ENCODE measurements around the gene MRPS23. TPM values are rescaled to one million over a fixed set of nuclear protein-coding genes. Genes with fewer than 3 reads are reported as not detected.

MRPS23 gene
- polyA plus RNA-seq, 4 donors, result 15.4 to 49.8 (median 25.8) TPM

DNA sequence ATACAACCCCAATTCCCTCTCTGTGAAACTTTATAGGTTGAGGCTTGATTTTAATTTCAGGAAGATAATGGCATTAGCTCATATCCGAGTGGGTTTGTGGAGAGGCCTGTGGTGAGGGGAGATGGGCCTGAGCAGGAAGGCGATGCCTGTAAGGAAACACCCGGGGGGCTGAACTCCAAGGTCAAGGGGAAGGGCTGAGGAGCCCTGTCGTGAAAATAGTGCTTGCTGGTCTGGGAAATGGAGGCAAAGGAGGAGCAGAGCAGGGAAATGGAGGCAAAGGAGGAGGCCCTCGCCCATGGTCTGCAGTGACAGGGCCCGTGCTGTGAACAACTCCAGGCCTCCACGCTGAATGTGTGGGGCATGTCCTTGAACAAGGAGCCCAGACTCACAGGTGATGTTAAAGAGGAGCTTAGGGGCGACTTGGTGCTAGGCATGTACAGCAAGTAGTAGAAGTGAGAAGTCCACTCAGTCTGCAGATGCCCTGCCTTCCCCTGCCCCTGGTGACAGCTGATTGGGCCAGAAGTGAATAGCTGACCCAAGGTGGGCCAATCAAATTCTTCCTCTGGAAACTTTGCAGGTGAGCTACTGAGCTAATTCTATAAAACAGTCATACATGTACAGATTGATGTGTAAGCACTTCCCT, 38.1 kb downstream of the MRPS23 start:
- 61 to 66% (median 65%) methylated on average over 8 of the region's 8 CpGs for WGBS, 3 donors
- Histone ChIP-seq H3K4me3 (ENCODE audit: low read depth in 1 of 3, low read length in 3 of 3) (no peak overlapping the region), H3K27me3 (ENCODE audit: control insufficient read depth in 3 of 3, insufficient read depth in 3 of 3, low read length in 3 of 3) (peaks cover 0 to 6% (median 0%) of the 10 kb centered on the region in 3 donors), H3K27ac (ENCODE audit: low read depth in 1 of 3, low read length in 2 of 3) (no peak overlapping the region), H3K4me1 (ENCODE audit: control insufficient read depth in 3 of 3, insufficient read depth in 2 of 3, low read depth in 1 of 3, low read length in 2 of 3) (peaks cover 0 to 7% (median 0%) of the 10 kb centered on the region in 3 donors), H3K36me3 (ENCODE audit: control insufficient read depth in 3 of 3, insufficient read depth in 2 of 3, low read depth in 1 of 3, low read length in 3 of 3) (no peaks in the 10 kb centered on the region), H3K9me3 (ENCODE audit: control insufficient read depth in 2 of 2, insufficient read depth in 1 of 2, low read depth in 1 of 2, low read length in 1 of 2) (no peaks in the 10 kb centered on the region)
- FAIRE-seq (no peak), DNase-seq (no peak)

DNA sequence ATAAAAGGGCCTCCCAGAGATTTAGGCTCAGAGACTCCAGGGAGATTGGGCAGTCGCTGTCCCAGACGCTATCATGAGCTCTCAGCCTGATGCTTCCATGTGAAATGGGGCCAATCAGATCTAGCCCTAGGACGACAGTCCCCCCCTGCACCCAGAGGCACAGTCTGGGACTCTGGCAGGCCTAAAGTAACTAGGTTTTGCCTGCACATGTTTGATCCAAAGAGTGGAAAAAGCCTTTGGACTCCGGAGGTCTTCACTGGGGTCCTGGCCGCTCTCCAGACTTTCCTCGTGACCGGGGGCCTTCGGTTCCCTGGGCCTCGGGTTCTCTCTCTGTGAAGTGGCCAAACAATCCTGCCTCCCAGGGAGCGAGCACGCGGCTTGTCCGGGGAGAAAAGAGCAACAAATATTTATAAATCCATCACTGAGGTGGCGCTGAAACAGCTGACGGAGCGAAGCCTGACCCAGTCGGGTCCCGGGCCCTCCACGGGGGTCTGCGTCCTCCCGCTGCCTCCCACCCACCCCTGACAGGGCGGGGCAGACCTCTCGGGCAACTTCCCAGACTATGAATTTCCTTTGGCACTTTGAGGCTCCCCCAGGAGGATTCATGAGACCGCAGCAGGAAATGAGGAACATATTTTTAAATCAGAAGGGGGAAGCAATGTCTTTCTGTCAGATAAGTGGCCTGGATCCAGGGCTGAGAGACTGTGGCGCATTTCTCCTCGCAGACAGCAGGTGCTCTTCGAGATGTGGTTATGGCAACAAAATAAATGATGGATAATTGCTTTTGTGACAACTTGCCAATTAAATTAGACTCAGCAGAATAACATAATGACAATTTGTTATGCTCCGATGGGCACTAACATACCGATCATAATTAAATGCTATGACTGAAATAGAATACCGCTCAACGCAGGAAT, 38.9 kb downstream of the MRPS23 start:
- peaks cover 0 to 7% (median 0%) of the 10 kb centered on the region in 3 donors for H3K4me1 ChIP-seq (ENCODE audit: control insufficient read depth in 3 of 3, insufficient read depth in 2 of 3, low read depth in 1 of 3, low read length in 2 of 3)
- H3K27me3 ChIP-seq (ENCODE audit: control insufficient read depth in 3 of 3, insufficient read depth in 3 of 3, low read length in 3 of 3), result peaks cover 0 to 4% (median 0%) of the 10 kb centered on the region in 3 donors
- no peaks in the 10 kb centered on the region for H3K9me3 ChIP-seq (ENCODE audit: control insufficient read depth in 2 of 2, insufficient read depth in 1 of 2, low read depth in 1 of 2, low read length in 1 of 2)
- no peaks in the 10 kb centered on the region for H3K36me3 ChIP-seq (ENCODE audit: control insufficient read depth in 3 of 3, insufficient read depth in 2 of 3, low read depth in 1 of 3, low read length in 3 of 3)
- DNase-seq (peak in 1 of 2 donors; percentile 27), FAIRE-seq (no peak)
- WGBS, 3 donors, result 22 to 30% (median 25%) methylated on average over 31 of the region's 31 CpGs
- no peak overlapping the region for H3K4me3 ChIP-seq (ENCODE audit: low read depth in 1 of 3, low read length in 3 of 3)
- H3K27ac ChIP-seq (ENCODE audit: low read depth in 1 of 3, low read length in 2 of 3), result peak overlapping the region in 2 of 3 donors; percentile 25 to 33

GRCh38 chr17:57809879-57810278, 40.0 kb downstream of the MRPS23 start:
- Histone ChIP-seq H3K4me1 (ENCODE audit: control insufficient read depth in 3 of 3, insufficient read depth in 2 of 3, low read depth in 1 of 3, low read length in 2 of 3) (peaks cover 0 to 7% (median 0%) of the 10 kb centered on the region in 3 donors), H3K9me3 (ENCODE audit: control insufficient read depth in 2 of 2, insufficient read depth in 1 of 2, low read depth in 1 of 2, low read length in 1 of 2) (no peaks in the 10 kb centered on the region), H3K36me3 (ENCODE audit: control insufficient read depth in 3 of 3, insufficient read depth in 2 of 3, low read depth in 1 of 3, low read length in 3 of 3) (no peaks in the 10 kb centered on the region), H3K27me3 (ENCODE audit: control insufficient read depth in 3 of 3, insufficient read depth in 3 of 3, low read length in 3 of 3) (peaks cover 0 to 4% (median 0%) of the 10 kb centered on the region in 3 donors), H3K27ac (ENCODE audit: low read depth in 1 of 3, low read length in 2 of 3) (no peak overlapping the region), H3K4me3 (ENCODE audit: low read depth in 1 of 3, low read length in 3 of 3) (no peak overlapping the region)
- FAIRE-seq, result no peak
- WGBS, 3 donors, result 64 to 68% (median 67%) methylated on average over 5 of the region's 5 CpGs
- DNase-seq, result no peak

DNA sequence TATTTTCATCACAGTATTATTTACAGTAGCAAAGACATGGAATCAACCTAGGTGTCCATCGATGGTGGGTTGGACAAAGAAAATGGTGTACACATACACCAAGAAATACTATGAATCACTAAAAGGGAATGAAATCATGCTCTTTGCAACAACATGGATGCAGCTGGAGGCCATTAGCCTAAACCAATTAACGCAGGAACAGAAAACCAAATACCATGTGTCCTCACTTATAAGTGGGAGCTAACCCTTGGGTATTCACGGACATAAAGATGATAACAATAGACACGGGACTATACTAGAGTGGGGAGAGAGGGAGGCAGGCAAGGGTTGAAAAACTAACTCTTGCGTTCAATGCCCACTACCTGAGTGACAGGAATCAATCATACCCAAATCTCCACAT, 41.0 kb downstream of the MRPS23 start:
- FAIRE-seq, result no peak

GRCh38 chr17:57806167-57806830, 43.5 kb downstream of the MRPS23 start:
- H3K27me3 ChIP-seq (ENCODE audit: control insufficient read depth in 3 of 3, insufficient read depth in 3 of 3, low read length in 3 of 3), result peaks cover 0 to 4% (median 0%) of the 10 kb centered on the region in 3 donors
- DNase-seq, result no peak
- no peak for FAIRE-seq
- no peaks in the 10 kb centered on the region for H3K36me3 ChIP-seq (ENCODE audit: control insufficient read depth in 3 of 3, insufficient read depth in 2 of 3, low read depth in 1 of 3, low read length in 3 of 3)
- 46 to 54% (median 52%) methylated on average over 4 to 5 of the region's 5 CpGs for WGBS, 3 donors
- H3K9me3 ChIP-seq (ENCODE audit: control insufficient read depth in 2 of 2, insufficient read depth in 1 of 2, low read depth in 1 of 2, low read length in 1 of 2), result peaks cover 0 to 2% of the 10 kb centered on the region in 2 donors
- H3K4me3 ChIP-seq (ENCODE audit: low read depth in 1 of 3, low read length in 3 of 3), result no peak overlapping the region
- peaks cover 0 to 3% (median 0%) of the 10 kb centered on the region in 3 donors for H3K4me1 ChIP-seq (ENCODE audit: control insufficient read depth in 3 of 3, insufficient read depth in 2 of 3, low read depth in 1 of 3, low read length in 2 of 3)
- H3K27ac ChIP-seq (ENCODE audit: low read depth in 1 of 3, low read length in 2 of 3), result no peak overlapping the region

More for the DNA sequence above, 41.0 kb downstream of the MRPS23 start:
- no peak for DNase-seq
- Histone ChIP-seq H3K9me3 (ENCODE audit: control insufficient read depth in 2 of 2, insufficient read depth in 1 of 2, low read depth in 1 of 2, low read length in 1 of 2) (no peaks in the 10 kb centered on the region), H3K36me3 (ENCODE audit: control insufficient read depth in 3 of 3, insufficient read depth in 2 of 3, low read depth in 1 of 3, low read length in 3 of 3) (no peaks in the 10 kb centered on the region), H3K27ac (ENCODE audit: low read depth in 1 of 3, low read length in 2 of 3) (no peak overlapping the region), H3K4me1 (ENCODE audit: control insufficient read depth in 3 of 3, insufficient read depth in 2 of 3, low read depth in 1 of 3, low read length in 2 of 3) (peaks cover 0 to 7% (median 0%) of the 10 kb centered on the region in 3 donors), H3K27me3 (ENCODE audit: control insufficient read depth in 3 of 3, insufficient read depth in 3 of 3, low read length in 3 of 3) (peaks cover 0 to 4% (median 0%) of the 10 kb centered on the region in 3 donors), H3K4me3 (ENCODE audit: low read depth in 1 of 3, low read length in 3 of 3) (no peak overlapping the region)
- 76 to 82% (median 81%) methylated on average over 5 of the region's 5 CpGs for WGBS, 3 donors

DNA sequence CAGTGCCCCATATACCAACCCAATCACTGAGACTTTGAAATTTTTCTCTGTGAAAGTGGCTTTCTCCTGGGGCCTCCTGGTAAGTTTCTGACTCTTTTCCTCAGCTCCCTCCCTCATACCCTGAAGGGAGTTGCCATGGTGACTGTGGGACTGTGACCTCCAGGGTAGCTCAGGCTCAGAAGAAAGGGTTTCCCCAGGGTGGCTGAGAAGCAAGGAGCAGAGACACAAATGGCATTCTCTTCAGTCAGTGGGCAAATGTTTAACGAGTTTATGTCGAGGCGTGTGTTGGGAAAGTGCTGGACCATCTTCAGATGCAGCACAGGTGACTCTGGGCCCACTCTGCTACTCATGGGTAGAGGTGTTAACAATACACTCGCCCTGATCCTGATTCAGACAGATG, 46.8 kb downstream of the MRPS23 start:
- Histone ChIP-seq H3K9me3 (ENCODE audit: control insufficient read depth in 2 of 2, insufficient read depth in 1 of 2, low read depth in 1 of 2, low read length in 1 of 2) (peaks cover 0 to 7% of the 10 kb centered on the region in 2 donors), H3K4me1 (ENCODE audit: control insufficient read depth in 3 of 3, insufficient read depth in 2 of 3, low read depth in 1 of 3, low read length in 2 of 3) (no peaks in the 10 kb centered on the region), H3K4me3 (ENCODE audit: low read depth in 1 of 3, low read length in 3 of 3) (no peak overlapping the region), H3K36me3 (ENCODE audit: control insufficient read depth in 3 of 3, insufficient read depth in 2 of 3, low read depth in 1 of 3, low read length in 3 of 3) (no peaks in the 10 kb centered on the region), H3K27ac (ENCODE audit: low read depth in 1 of 3, low read length in 2 of 3) (no peak overlapping the region), H3K27me3 (ENCODE audit: control insufficient read depth in 3 of 3, insufficient read depth in 3 of 3, low read length in 3 of 3) (no peaks in the 10 kb centered on the region)
- WGBS, 3 donors, result 19 to 37% (median 30%) methylated on average over 4 of the region's 4 CpGs
- no peak for FAIRE-seq
- DNase-seq, result no peak

- H3K27ac ChIP-seq (ENCODE audit: low read depth in 1 of 3, low read length in 2 of 3), result no peak overlapping the region
These were observed 48.7 kb downstream of the MRPS23 start for GRCh38 chr17:57801044-57801711.

GRCh38 chr17:57794841-57795240, 55.0 kb downstream of the MRPS23 start:
- H3K27ac ChIP-seq (ENCODE audit: low read depth in 1 of 3, low read length in 2 of 3), result no peak overlapping the region
- FAIRE-seq (no peak), DNase-seq (no peak)
- H3K36me3 ChIP-seq (ENCODE audit: control insufficient read depth in 3 of 3, insufficient read depth in 2 of 3, low read depth in 1 of 3, low read length in 3 of 3), result no peaks in the 10 kb centered on the region
- no peaks in the 10 kb centered on the region for H3K9me3 ChIP-seq (ENCODE audit: control insufficient read depth in 2 of 2, insufficient read depth in 1 of 2, low read depth in 1 of 2, low read length in 1 of 2)
- H3K4me1 ChIP-seq (ENCODE audit: control insufficient read depth in 3 of 3, insufficient read depth in 2 of 3, low read depth in 1 of 3, low read length in 2 of 3), result no peaks in the 10 kb centered on the region
- WGBS, 3 donors, result 31 to 52% (median 33%) methylated on average over 2 of the region's 2 CpGs
- H3K4me3 ChIP-seq (ENCODE audit: low read depth in 1 of 3, low read length in 3 of 3), result no peak overlapping the region
- peaks cover 0 to 2% (median 0%) of the 10 kb centered on the region in 3 donors for H3K27me3 ChIP-seq (ENCODE audit: control insufficient read depth in 3 of 3, insufficient read depth in 3 of 3, low read length in 3 of 3)

More at GRCh38 chr17:57801044-57801711, 48.7 kb downstream of the MRPS23 start:
- H3K36me3 ChIP-seq (ENCODE audit: control insufficient read depth in 3 of 3, insufficient read depth in 2 of 3, low read depth in 1 of 3, low read length in 3 of 3), result no peaks in the 10 kb centered on the region
- 79 to 98% (median 92%) methylated on average over 3 of the region's 3 CpGs for WGBS, 3 donors
- DNase-seq (no peak), FAIRE-seq (no peak)
- no peaks in the 10 kb centered on the region for H3K4me1 ChIP-seq (ENCODE audit: control insufficient read depth in 3 of 3, insufficient read depth in 2 of 3, low read depth in 1 of 3, low read length in 2 of 3)
- peaks cover 0 to 7% of the 10 kb centered on the region in 2 donors for H3K9me3 ChIP-seq (ENCODE audit: control insufficient read depth in 2 of 2, insufficient read depth in 1 of 2, low read depth in 1 of 2, low read length in 1 of 2)
- H3K4me3 ChIP-seq (ENCODE audit: low read depth in 1 of 3, low read length in 3 of 3), result no peak overlapping the region
- H3K27me3 ChIP-seq (ENCODE audit: control insufficient read depth in 3 of 3, insufficient read depth in 3 of 3, low read length in 3 of 3), result no peaks in the 10 kb centered on the region
